HG03108 (cell line): ENCODE measurements around the gene GNG14.
A peak's percentile ranks its signal among the peaks of the same experiment; 100 is the strongest.
"Not testable (repeated sequence)": the region's sequence is repeated elsewhere in the genome, so short reads cannot be mapped to it uniquely, and the experiment has no call there.

Experiments
- ATAC-seq: cut with Tn5 transposase; IDR thresholded peaks from one replicate; pipeline ENCODE4 v1.9.1; 2021; ENCODE audit warnings: moderate library complexity; ENCODE audit not compliant: unreplicated experiment

GNG14 gene

GRCh38 chr19:12695096-12695495, 7.3 kb downstream of the GNG14 start:
- ATAC-seq = no peak

GRCh38 chr19:12695514-12695913, 7.7 kb downstream of the GNG14 start:
- no peak for ATAC-seq

- ATAC-seq = peak; percentile 2
Measured at GRCh38 chr19:12695997-12696365, 8.2 kb downstream of the GNG14 start.

GRCh38 chr19:12696366-12697335, 8.9 kb downstream of the GNG14 start, which contains the start of gene FBXW9:
FBXW9 (minus strand) TSS chr19:12696631; CDS start chr19:12696581, 50 bp downstream.
- ATAC-seq = peak; percentile 65

- not testable (repeated sequence) for ATAC-seq
Measured at GRCh38 chr19:12697425-12697824, 9.6 kb downstream of the GNG14 start.

GRCh38 chr19:12698138-12698537, 10.3 kb downstream of the GNG14 start:
- ATAC-seq = no peak

GRCh38 chr19:12701596-12702282, 13.9 kb downstream of the GNG14 start:
- no peak for ATAC-seq

GRCh38 chr19:12703046-12703445, 15.2 kb downstream of the GNG14 start:
- no peak for ATAC-seq

- ATAC-seq = no peak
Measured at GRCh38 chr19:12705169-12705568, 17.4 kb downstream of the GNG14 start.

GRCh38 chr19:12705654-12706331, 18.0 kb downstream of the GNG14 start:
- no peak for ATAC-seq

- no peak for ATAC-seq
Measured at GRCh38 chr19:12706332-12706718, 18.5 kb downstream of the GNG14 start.

- no peak for ATAC-seq
Measured at GRCh38 chr19:12708641-12709040, 20.8 kb downstream of the GNG14 start.

GRCh38 chr19:12711187-12711586, 23.4 kb downstream of the GNG14 start:
- no peak for ATAC-seq

GRCh38 chr19:12712077-12712476, 24.3 kb downstream of the GNG14 start:
- not testable (repeated sequence) for ATAC-seq

GRCh38 chr19:12713304-12713703, 25.5 kb downstream of the GNG14 start:
- ATAC-seq = not testable (repeated sequence)

GRCh38 chr19:12715102-12715501, 27.3 kb downstream of the GNG14 start:
- no peak for ATAC-seq

- ATAC-seq = no peak
Measured at GRCh38 chr19:12715929-12716328, 28.1 kb downstream of the GNG14 start.

- ATAC-seq = no peak
Measured at GRCh38 chr19:12720296-12720695, 32.5 kb downstream of the GNG14 start.

GRCh38 chr19:12720851-12721655, 33.3 kb downstream of the GNG14 start:
- no peak for ATAC-seq
